T-cell (primary cell): ENCODE data around the gene DIP2C. TPM values are rescaled to one million over a fixed set of nuclear protein-coding genes. Genes with fewer than 3 reads are reported as not detected.
"Not testable (repeated sequence)": the region's sequence is repeated elsewhere in the genome, so short reads cannot be mapped to it uniquely, and the experiment has no call there.

ENCODE experiments used
- ATAC-seq, 4 experiments: fragments of 200-7000 bp in 3 of 4; fragments of 150-1000 bp in 1 of 4; cut with Tn5 transposase; replicated peaks in 1 of 4; 1 replicate in 3 of 4; 2 replicates in 1 of 4; pipeline ENCODE4 v1.10.0; 2021; ENCODE audit warnings: moderate library complexity in 3 of 4, mild to moderate bottlenecking in 2 of 4, moderate number of reproducible peaks in 1 of 4
- CTCF ChIA-PET, 2 donors: fragments of 300-600 bp; sonication (Branson Sonifier 250); formaldehyde crosslinking; loops; one replicate each; lab custom pipeline; 2022; ENCODE audit warnings: antibody characterized with exemption in 2 of 2; lab: Charles Lee
- POLR2A ChIA-PET, 2 donors: fragments of 300-600 bp; sonication (Branson Sonifier 250); formaldehyde crosslinking; loops; one replicate each; lab custom pipeline; 2022; ENCODE audit warnings: antibody characterized with exemption in 2 of 2; lab: Charles Lee
- DNase-seq, 35 experiments: peaks; one replicate each; pipeline versions ENCODE4 v3.0.0 to v3.0.0-alpha.2; 2013 to 2023
- H3K27ac ChIP-seq: one replicate; pipeline ENCODE4 v1.5.1; 2013; ENCODE audit warnings: low read length
- H3K27me3 ChIP-seq, 2 experiments: replicated peaks in 1 of 2; 1 replicate in 1 of 2; 2 replicates in 1 of 2; pipeline versions ENCODE4 v1.6.1 to v1.7.0; 2013; ENCODE audit warnings: low read length in 1 of 2, mixed read lengths in 1 of 2; ENCODE audit not compliant: control insufficient read depth in 2 of 2, insufficient read depth in 2 of 2; ENCODE audit errors: extremely low read depth in 1 of 2
- H3K36me3 ChIP-seq, 2 donors: 1 replicate in 1 of 2; 2 replicates in 1 of 2; pipeline versions ENCODE4 v1.6.1 to v1.7.0; 2013; ENCODE audit warnings: low read length in 1 of 2; ENCODE audit not compliant: control insufficient read depth in 2 of 2, insufficient read depth in 1 of 2; ENCODE audit errors: extremely low read depth in 1 of 2
- H3K4me1 ChIP-seq, 2 experiments: 1 replicate in 1 of 2; 2 replicates in 1 of 2; pipeline versions ENCODE4 v1.6.1 to v1.7.0; 2013; ENCODE audit warnings: low read length in 2 of 2, mixed read lengths in 1 of 2; ENCODE audit not compliant: insufficient read depth in 2 of 2, control insufficient read depth in 1 of 2; ENCODE audit errors: extremely low read depth in 1 of 2
- H3K4me3 ChIP-seq, 2 donors: 1 replicate in 1 of 2; 2 replicates in 1 of 2; pipeline versions ENCODE4 v1.5.1 to v1.7.0; 2013; ENCODE audit warnings: mild to moderate bottlenecking in 2 of 2, low read length in 1 of 2, moderate library complexity in 1 of 2; ENCODE audit not compliant: control insufficient read depth in 1 of 2; ENCODE audit errors: extremely low read depth in 1 of 2
- H3K9me3 ChIP-seq: 2 replicates; pipeline ENCODE4 v1.7.0; 2013
- H3K27ac Mint-ChIP-seq, 2 donors: one replicate each; pipeline ENCODE4 v1.8.0; 2020 to 2021; ENCODE audit warnings: mild to moderate bottlenecking in 2 of 2, mixed read lengths in 2 of 2
- H3K27me3 Mint-ChIP-seq, 2 donors: one replicate each; pipeline ENCODE4 v1.8.0; 2021 to 2022; ENCODE audit warnings: mixed read lengths in 2 of 2
- H3K36me3 Mint-ChIP-seq: one replicate; pipeline ENCODE4 v1.8.0; 2021; ENCODE audit warnings: mixed read lengths
- H3K4me1 Mint-ChIP-seq, 3 donors: one replicate each; pipeline ENCODE4 v1.8.0; 2020 to 2022; ENCODE audit warnings: mixed read lengths in 3 of 3, mild to moderate bottlenecking in 1 of 3
- H3K4me3 Mint-ChIP-seq, 3 donors: one replicate each; pipeline ENCODE4 v1.8.0; 2020 to 2022; ENCODE audit warnings: mild to moderate bottlenecking in 3 of 3, mixed read lengths in 3 of 3, moderate library complexity in 3 of 3
- H3K9me3 Mint-ChIP-seq, 3 donors: one replicate each; pipeline ENCODE4 v1.8.0; 2020 to 2022; ENCODE audit warnings: mixed read lengths in 3 of 3
- WGBS: methylation state at CpG from one replicate; pipeline ENCODE4 v1.1.5; 2013; ENCODE audit warnings: missing lambda C conversion rate; ENCODE audit not compliant: insufficient coverage; 5-methylcytosine and 5-hydroxymethylcytosine counted together
- total RNA-seq, 35 experiments: library from RNA in 6 of 35; stranded (reverse) in 6 of 35; fragments of 120-200 nt in 1 of 35; gene quantifications; one replicate each; pipeline versions ENCODE4 v1.2.1 to v1.2.4 and lab custom pipeline; 2013 to 2026

Gene DIP2C
- total RNA-seq, 5 donors from 2014 or later (not counting 1 experiment from before 2014, with no cell fraction given): 2.7 to 7.4 (median 4.5) TPM

- H3K4me3 Mint-ChIP-seq: no peak overlapping the region
- no peaks in the 10 kb centered on the region for H3K9me3 Mint-ChIP-seq
- DNase-seq (no peak), ATAC-seq (no peak)
- WGBS: 82% methylated on average over 3 of the region's 7 CpGs
- ChIA-PET CTCF (no interaction called here), POLR2A (no interaction called here)
- Histone ChIP-seq H3K4me1 (no peaks in the 10 kb centered on the region), H3K27ac (no peak overlapping the region), H3K27me3 (peaks cover 0 to 31% of the 10 kb centered on the region in 2 experiments), H3K4me3 (no peak overlapping the region), H3K36me3 (no peaks in the 10 kb centered on the region), H3K9me3 (no peaks in the 10 kb centered on the region)
- no peak overlapping the region for H3K27ac Mint-ChIP-seq
- peaks cover 14 to 24% of the 10 kb centered on the region in 2 donors for H3K27me3 Mint-ChIP-seq
- no peaks in the 10 kb centered on the region for H3K4me1 Mint-ChIP-seq
- no peaks in the 10 kb centered on the region for H3K36me3 Mint-ChIP-seq
These were observed 156.3 kb downstream of the DIP2C start for GRCh38 chr10:533186-533585.

DNA sequence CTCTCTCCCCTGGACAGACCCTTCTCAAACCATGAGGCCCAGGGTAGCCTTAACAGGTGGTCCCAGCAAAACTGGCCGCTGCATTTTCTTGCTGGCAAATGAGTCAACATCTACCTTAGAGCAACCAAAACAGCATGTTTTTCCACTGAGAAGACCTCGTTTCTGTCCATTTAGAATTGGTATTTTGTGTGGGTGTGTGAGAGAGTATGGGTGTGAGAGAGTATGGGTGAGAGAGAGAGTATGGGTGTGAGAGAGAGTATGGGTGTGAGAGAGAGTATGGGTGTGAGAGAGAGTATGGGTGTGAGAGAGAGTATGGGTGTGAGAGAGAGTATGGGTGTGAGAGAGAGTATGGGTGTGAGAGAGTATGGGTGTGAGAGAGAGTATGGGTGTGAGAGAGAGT, 157.1 kb downstream of the DIP2C start:
- WGBS: 0% methylated on average over 1 of the region's 2 CpGs
- POLR2A ChIA-PET, H3K36me3 ChIP-seq, ATAC-seq, DNase-seq, H3K9me3 Mint-ChIP-seq, H3K4me3 Mint-ChIP-seq, H3K4me3 ChIP-seq, CTCF ChIA-PET, H3K9me3 ChIP-seq, H3K27ac ChIP-seq, H3K36me3 Mint-ChIP-seq, H3K4me1 Mint-ChIP-seq, H3K4me1 ChIP-seq, H3K27ac Mint-ChIP-seq: not testable (repeated sequence)
- peaks cover 11 to 19% of the 10 kb centered on the region in 2 donors for H3K27me3 Mint-ChIP-seq
- peaks cover 0 to 24% of the 10 kb centered on the region in 2 experiments for H3K27me3 ChIP-seq

DNA sequence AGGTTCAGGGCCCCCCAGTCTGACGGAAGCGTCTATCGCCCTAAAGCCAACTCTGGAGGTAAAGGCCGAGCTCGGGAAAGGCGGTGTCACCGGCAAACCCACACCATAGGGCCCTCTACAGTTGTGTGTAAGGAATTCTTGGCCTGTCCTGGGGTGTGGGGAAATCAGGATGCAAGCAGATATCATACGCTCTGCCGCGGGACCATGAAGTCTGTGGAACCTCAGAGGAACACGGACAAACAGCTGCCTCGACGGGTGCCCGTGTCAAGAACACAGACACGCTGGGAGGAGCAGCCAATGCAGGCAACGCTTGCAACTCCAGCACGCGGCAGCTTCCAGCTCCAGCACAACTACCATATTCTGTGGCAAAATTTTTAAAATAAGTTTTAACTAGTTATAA, 157.9 kb downstream of the DIP2C start:
- peaks cover 12 to 14% of the 10 kb centered on the region in 2 donors for H3K27me3 Mint-ChIP-seq
- H3K27ac Mint-ChIP-seq: no peak overlapping the region
- Histone ChIP-seq H3K27ac (no peak overlapping the region), H3K27me3 (peaks cover 0 to 24% of the 10 kb centered on the region in 2 experiments), H3K36me3 (no peaks in the 10 kb centered on the region), H3K4me3 (no peak overlapping the region), H3K4me1 (no peaks in the 10 kb centered on the region), H3K9me3 (no peaks in the 10 kb centered on the region)
- no peak for DNase-seq
- no peak for ATAC-seq
- POLR2A ChIA-PET: no interaction called here
- WGBS: 96% methylated on average over 8 of the region's 18 CpGs
- CTCF ChIA-PET: no interaction called here
- H3K9me3 Mint-ChIP-seq: no peaks in the 10 kb centered on the region
- H3K36me3 Mint-ChIP-seq: no peaks in the 10 kb centered on the region
- no peak overlapping the region for H3K4me3 Mint-ChIP-seq
- no peaks in the 10 kb centered on the region for H3K4me1 Mint-ChIP-seq

- no peak overlapping the region for H3K27ac Mint-ChIP-seq
- H3K27ac ChIP-seq: no peak overlapping the region
- H3K4me1 Mint-ChIP-seq: no peaks in the 10 kb centered on the region
- H3K27me3 ChIP-seq: peaks cover 0 to 17% of the 10 kb centered on the region in 2 experiments
- no peaks in the 10 kb centered on the region for H3K4me1 ChIP-seq
- H3K4me3 ChIP-seq: no peak overlapping the region
- ATAC-seq (no peak), DNase-seq (peak in 5 of 35 experiments; percentile 2 to 20 (median 7))
- ChIA-PET CTCF (no interaction called here), POLR2A (no interaction called here)
- H3K36me3 ChIP-seq: no peaks in the 10 kb centered on the region
- H3K27me3 Mint-ChIP-seq: peaks cover 7 to 11% of the 10 kb centered on the region in 2 donors
- H3K36me3 Mint-ChIP-seq: no peaks in the 10 kb centered on the region
- H3K4me3 Mint-ChIP-seq: no peak overlapping the region
- WGBS: 85% methylated on average over 16 of the region's 16 CpGs
- no peaks in the 10 kb centered on the region for H3K9me3 Mint-ChIP-seq
- no peaks in the 10 kb centered on the region for H3K9me3 ChIP-seq
These were observed 158.8 kb downstream of the DIP2C start for GRCh38 chr10:530717-531116.

GRCh38 chr10:529468-530230, 159.8 kb downstream of the DIP2C start:
- WGBS: 94% methylated on average over 26 of the region's 27 CpGs
- Mint-ChIP-seq H3K9me3 (no peaks in the 10 kb centered on the region), H3K27ac (no peak overlapping the region), H3K27me3 (peaks cover 7 to 11% of the 10 kb centered on the region in 2 donors), H3K36me3 (no peaks in the 10 kb centered on the region), H3K4me3 (no peak overlapping the region), H3K4me1 (no peaks in the 10 kb centered on the region)
- Histone ChIP-seq H3K4me1 (no peaks in the 10 kb centered on the region), H3K9me3 (no peaks in the 10 kb centered on the region), H3K4me3 (no peak overlapping the region), H3K27ac (no peak overlapping the region), H3K27me3 (peaks cover 0 to 12% of the 10 kb centered on the region in 2 experiments), H3K36me3 (no peaks in the 10 kb centered on the region)
- ChIA-PET CTCF (no interaction called here), POLR2A (no interaction called here)
- ATAC-seq (no peak), DNase-seq (no peak)

DNA sequence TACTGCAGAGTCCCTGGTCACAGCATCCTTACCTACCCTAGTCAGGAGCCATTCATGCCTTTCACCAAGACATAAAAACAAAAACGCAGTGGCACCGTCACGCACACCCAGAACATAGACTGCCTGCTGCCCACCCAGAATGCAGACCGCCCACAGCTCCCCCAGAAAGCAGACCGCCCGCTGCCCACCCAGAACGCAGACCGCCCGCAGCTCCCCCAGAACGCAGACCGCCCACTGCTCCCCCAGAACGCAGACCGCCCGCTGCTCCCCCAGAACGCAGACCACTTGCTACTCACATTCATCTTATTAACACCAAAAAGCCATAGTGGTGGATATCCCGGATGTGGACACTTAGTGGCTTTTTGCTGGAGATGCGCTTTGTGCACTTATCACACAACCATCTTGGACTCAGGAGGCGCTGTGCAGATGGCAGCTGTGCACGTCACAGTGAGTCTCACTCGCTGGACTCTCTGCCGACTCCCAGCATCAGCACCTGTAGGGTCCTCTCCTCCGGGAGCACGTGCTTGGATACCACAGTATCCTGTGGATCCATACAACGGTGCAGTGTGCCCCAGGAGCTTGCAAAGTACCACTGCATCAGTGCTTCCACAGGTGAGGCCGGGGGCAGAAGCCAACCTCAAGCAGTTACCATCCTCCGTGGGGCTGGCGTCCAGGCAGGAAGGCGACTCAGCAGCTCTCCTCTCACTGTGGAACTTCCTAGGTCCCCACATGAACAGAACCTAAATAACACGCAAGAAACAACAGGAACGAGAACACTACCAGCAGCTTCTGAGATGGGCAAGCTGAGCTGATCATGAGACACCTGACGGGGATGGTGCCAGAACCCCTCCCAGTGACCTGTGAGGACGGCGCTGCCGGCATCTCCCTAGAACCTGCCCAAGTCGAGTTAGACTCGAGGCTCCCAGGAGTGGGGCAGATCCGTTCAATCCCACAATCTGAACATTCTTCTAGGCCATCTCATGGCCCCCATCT, 161.0 kb downstream of the DIP2C start:
- DNase-seq: no peak
- Histone ChIP-seq H3K4me3 (no peak overlapping the region), H3K36me3 (no peaks in the 10 kb centered on the region), H3K27ac (no peak overlapping the region), H3K27me3 (peaks cover 0 to 19% of the 10 kb centered on the region in 2 experiments), H3K9me3 (no peaks in the 10 kb centered on the region), H3K4me1 (no peaks in the 10 kb centered on the region)
- no peak for ATAC-seq
- no peak overlapping the region for H3K4me3 Mint-ChIP-seq
- peaks cover 7 to 9% of the 10 kb centered on the region in 2 donors for H3K27me3 Mint-ChIP-seq
- H3K4me1 Mint-ChIP-seq: no peaks in the 10 kb centered on the region
- 77% methylated on average over 29 of the region's 37 CpGs for WGBS
- no peak overlapping the region for H3K27ac Mint-ChIP-seq
- no peaks in the 10 kb centered on the region for H3K36me3 Mint-ChIP-seq
- ChIA-PET CTCF (no interaction called here), POLR2A (no interaction called here)
- H3K9me3 Mint-ChIP-seq: no peaks in the 10 kb centered on the region
